Right ventricle myocardium inferior (tissue), 1 donor: ENCODE data around the gene CADPS2. TPM values are rescaled to one million over a fixed set of nuclear protein-coding genes. Genes with fewer than 3 reads are reported as not detected.

Experiments
- ATAC-seq: fragments of 200-7000 bp; cut with Tn5 transposase; one replicate; pipeline ENCODE4 v1.9.1; 2020; ENCODE audit warnings: mild to moderate bottlenecking, moderate library complexity
- DNase-seq: peaks from one replicate; pipeline ENCODE4 v3.0.0; 2021; ENCODE audit errors: missing footprints
- intact Hi-C: fragments of 100-400 bp; cut with DNase I; formaldehyde crosslinking; loops from one replicate; pipeline ENCODE4 v1.11.0; 2022
- total RNA-seq: library from RNA; stranded (reverse); fragmentation: NEBNext Ultra II Directional; extraction: Animal tissue kit (Norgen Biotek cat#: 25700); gene quantifications from one replicate; pipeline ENCODE4 v1.2.1, GENCODE V29; 2021
- donor health status: DM: no; HTN: yes; CAD: no; lungs with severe emphysema.

Gene CADPS2
- total RNA-seq, 1 donor from 2014 or later, result 20.8 TPM

DNA sequence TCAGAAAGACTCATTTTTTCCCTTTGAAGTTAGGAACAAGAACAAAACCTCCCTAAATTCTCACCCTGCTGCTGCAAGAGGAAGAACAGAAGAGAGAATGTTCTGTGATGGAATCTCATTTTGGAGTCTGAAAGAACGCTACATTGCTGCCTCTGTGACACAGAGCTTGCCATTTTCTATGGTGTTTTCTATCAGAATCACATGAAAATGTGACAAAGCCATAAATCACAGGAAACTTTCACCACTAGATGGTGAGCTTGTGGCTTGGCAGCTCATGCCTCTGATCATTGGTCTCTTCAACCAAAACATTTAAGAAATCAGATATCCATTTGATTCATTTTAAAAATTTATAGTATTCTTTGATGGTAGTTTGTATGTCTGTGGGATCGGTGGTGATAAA, 82.9 kb downstream of the CADPS2 start:
- intact Hi-C loops, result loop anchor here (2.0 kb wide), 2 partner anchors 83 to 349 kb away; partner anchors contain the start of gene CADPS2
- ATAC-seq (no peak), DNase-seq (no peak)

DNA sequence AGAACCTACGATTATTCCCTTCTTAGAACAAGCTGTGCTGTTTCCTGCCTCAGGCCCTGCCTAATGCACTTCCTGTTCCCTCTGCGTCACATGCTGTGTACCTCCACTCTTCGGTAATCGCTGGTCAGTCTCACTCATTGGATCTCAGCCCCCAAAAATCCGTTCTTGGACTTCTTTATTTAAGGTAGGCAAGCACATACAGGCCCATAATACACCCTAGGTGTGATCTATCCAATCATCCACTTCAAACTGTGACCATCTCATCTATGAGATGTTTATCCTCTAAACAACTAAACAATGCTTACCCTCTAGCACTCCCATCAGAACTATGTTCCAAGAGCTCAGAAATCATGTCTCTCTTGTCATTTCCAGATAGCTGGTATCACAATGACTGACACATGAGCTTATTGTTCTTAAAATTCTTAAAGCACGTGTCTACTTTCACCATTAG, 83.9 kb downstream of the CADPS2 start:
- ATAC-seq (peak; percentile 80), DNase-seq (no peak)
- intact Hi-C loops, result loop anchor here (2.0 kb wide), 2 partner anchors 84 to 350 kb away; partner anchors contain the start of gene CADPS2

DNA sequence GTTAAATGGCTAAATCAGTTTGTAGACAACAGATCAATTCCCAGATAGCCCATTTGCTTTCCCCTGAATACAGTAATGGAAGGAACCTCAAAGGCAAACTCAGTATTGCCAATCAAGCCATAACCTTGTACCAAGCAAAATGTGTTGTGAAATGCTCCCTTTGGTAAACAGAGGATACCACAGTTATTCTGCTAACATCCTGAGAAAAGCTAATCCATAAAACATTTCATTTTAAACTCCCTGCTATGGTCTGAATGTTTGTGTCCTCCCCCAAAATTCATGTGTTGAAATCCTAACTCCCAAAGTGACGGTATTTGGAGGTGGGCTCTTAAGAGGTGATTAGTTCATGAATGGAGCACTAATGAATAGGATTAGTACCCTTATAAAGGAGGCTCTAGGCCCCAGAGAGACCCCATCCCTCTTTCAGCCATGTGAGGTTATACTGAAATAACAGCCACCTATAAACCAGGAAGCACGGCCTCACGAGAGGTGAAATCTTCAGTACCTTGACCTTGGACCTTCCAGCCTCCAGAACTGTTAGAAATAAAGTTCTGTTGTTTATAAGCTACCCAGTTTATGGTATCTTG, 94.2 kb downstream of the CADPS2 start:
- intact Hi-C loops, result no loop called here
- ATAC-seq (no peak), DNase-seq (no peak)

DNA sequence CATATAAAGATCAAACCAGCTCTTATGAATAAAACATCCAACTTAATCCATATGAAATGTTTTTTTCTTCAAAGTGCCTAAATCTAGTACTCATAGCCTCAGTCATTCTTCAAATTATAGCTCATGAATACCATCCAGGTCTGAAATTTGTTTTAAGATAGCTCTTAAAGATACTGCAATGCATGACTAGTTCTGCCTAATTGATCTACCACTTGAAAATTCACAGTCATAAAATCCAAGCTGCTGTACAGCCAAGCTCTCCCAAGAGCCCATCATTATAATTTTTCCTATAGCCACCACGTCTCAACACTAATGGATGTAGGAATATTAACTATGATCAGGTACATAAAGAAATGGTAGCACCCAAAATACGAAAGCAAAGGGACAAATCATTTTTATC, 95.7 kb downstream of the CADPS2 start:
- ATAC-seq, result no peak
- DNase-seq, result no peak
- intact Hi-C loops, result no loop called here

DNA sequence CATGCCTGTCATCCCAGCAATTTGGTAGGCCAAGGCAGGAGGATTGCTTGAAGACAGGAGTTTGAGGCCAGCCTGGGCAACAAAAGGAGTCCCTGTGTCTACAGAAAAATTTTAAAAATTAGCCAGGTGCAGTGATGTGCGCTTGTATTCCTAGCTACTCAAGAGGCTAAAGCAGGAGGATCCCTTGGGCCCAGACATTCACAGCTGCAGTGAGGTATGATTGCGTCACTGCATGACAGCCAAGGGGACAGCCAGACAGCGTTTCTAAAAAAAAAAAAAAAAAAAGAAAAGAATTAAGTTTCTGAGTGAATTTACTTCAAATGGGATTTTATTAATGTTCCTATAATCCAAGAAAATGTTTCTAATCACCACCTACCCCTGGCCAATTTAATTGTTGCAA, 96.1 kb downstream of the CADPS2 start:
- intact Hi-C loops, result no loop called here
- no peak for ATAC-seq
- no peak for DNase-seq

DNA sequence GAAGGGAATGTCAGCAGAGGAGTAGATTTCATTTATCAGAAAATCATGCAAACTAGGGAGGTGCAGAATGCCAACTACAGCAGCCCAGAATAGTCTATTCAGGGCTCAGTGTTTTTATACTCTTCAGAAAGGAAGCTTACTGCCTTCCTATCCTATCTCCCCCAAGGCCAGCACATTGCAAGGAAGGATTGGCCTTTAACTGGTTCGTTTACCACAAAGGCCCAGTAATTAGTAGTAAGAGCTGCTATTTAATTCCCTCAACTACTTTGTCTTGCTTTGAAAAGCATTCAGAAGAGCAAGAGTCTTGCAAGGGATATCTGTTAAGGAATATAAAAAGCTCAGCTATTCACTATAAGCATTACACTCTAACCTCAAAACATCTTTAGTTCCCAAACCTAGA, 97.1 kb downstream of the CADPS2 start:
- ATAC-seq (no peak), DNase-seq (no peak)
- intact Hi-C loops, result no loop called here

DNA sequence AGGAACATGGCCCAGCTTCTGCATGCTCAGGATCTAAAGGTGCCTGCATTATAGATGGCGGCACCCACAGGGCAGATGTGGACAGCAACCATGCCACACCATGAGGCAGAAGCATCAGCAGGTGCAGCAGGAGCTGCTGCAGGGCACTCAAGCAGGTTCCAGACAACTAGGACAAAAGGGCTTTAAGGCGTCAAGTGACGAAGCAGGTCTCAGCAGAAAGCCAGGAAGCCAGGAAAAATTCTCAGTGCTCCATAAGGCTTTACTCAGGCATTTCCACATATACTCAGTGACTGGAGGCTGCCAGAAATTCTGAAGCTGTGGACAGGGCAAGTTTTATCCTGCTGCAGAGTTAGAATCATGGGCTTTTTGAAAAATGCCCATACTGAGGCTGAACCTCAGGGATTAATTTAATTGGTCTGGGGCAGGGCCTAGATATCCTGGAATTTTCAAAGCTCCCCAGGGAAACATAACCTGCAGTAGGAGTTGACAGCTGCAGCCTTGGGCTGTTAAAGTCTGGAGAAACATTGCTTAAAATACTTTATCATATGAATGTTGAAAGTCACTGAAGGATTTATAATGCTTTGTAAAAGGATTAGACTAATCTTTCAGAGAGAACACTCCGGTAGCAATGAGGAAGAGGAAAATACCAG, 115.4 kb downstream of the CADPS2 start:
- no peak for ATAC-seq
- intact Hi-C loops, result no loop called here

DNA sequence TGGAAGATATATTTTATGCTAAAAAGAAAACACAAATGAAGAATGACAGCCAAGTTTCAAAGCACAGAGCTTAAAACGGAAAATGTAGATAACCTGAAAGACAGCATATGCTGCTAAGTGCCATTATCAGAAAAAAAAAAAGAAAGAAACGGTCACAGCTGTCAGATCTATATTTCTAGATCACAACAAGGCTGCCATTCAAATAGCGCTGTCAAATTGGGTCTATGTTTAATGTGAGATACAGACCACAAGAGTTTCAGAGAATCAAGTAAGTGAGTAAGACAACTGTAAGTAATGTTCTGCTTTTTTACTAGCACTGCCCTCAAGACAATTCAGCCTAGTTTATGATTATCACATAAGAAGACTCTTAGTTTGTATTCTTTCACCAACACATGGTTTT, 117.4 kb downstream of the CADPS2 start:
- DNase-seq (no peak), ATAC-seq (no peak)
- intact Hi-C loops, result no loop called here

More for the DNA sequence above, 115.4 kb downstream of the CADPS2 start:
- DNase-seq, result no peak

DNA sequence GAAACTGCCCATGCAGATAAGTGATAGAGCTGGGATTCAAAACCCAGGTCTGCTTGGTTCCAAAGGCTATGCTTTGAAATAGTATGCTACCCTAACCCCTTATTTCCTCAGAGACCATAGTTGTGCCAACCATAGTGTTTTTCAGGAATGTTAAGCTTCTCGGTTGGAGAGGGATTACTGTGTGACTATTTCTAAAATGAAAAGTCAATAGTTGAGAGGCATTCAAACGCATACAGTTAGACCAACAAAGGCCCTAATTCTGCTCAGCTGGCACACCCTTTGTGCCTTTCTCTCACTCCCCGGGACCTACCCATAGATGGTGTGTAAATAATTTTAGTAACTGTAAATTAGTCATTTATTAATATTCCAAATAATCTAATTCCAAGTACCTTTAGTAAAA, 118.9 kb downstream of the CADPS2 start:
- intact Hi-C loops, result no loop called here
- DNase-seq (no peak), ATAC-seq (no peak)

DNA sequence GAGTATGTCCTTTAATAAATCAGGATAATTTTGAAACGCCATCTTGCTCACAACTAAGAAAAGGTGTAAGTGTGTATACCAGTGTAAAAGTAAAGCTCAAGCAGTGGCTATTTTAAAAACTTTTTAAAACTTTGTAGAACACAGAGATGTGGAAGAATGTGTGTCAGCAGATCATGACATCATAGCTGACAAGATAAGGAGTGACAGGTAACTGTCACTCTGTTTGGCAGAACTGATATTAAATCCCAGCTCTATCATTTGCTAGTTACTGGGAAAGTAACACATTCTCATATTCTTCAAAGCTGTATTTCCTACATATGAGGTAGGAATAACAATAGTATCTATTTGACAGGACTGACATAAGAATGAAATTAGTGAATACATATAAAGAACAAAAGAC, 119.7 kb downstream of the CADPS2 start:
- no peak for DNase-seq
- intact Hi-C loops, result no loop called here
- ATAC-seq, result no peak

DNA sequence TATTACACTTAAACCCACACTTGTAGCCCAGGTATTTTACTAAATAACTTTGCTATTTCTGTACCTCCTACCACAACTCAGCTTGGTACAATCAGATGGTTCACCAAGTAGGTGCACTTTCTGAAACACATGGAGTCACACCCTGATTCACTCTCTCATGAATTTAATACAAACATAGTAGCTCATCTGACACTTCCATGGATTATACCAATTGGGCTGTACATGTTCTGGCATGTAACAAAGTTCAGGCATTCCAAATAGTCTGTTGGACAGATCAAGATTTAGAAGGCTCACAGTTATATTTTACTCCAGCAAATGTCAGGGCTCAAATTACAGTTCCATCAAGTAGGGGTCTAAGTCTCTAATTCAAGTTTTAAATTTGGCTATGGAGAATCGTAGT, 121.4 kb downstream of the CADPS2 start:
- intact Hi-C loops, result no loop called here
- DNase-seq, result no peak
- no peak for ATAC-seq

DNA sequence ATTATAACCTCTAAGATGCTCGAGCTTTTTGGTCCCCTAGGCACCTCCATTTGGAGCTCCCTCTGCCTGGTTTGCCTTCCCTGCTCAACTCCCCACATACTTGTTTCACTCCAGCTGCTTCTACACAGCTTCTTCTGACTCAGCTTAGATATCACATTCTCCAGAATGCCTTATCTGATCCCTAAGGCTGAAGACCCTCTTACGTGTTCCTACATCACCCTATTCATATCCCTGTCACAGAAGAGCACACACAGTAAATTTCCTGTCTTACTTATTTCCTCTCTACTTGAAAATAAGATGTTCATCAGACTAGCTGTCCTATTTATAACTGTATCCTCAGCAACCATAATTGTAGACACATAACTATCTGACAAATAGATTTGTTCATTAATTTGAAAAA, 122.2 kb downstream of the CADPS2 start:
- ATAC-seq, result no peak
- no peak for DNase-seq
- intact Hi-C loops, result no loop called here

DNA sequence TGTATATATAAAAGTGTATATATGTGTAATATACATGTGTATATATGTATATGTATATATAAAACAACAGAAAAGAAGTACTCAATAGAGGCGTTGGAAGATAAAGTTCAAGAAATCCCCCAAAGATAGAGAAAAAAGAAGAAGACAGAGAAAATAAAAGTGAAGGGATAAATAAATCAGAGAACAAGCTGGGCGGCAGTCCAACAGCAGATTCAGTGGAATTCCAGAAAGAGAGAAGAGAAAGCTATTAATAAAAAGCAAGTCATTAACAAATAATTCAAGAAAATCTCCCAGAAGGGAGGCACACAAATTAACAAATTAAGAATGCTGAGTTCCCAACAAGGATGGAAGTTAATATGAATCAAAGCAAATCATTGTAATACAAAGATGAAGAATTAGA, 124.2 kb downstream of the CADPS2 start:
- ATAC-seq (no peak), DNase-seq (no peak)
- intact Hi-C loops, result no loop called here

DNA sequence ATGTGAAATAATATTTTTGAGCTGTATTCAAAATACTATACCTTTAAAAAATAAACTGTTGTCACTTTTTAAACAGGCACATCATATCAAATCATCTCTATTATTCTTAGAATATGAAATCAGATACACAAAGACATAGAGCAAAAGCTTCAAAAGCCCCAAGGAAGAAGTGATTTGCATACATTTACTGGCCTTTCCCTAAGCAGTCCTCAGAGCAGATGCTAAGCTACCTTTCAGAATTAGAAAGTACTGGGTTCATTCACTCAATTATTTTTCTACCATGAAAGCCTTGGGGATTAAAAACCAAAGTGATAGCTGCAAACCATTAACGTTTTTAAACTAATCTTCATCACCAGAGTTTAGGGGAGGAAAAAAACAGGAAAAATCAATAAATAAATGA, 127.8 kb downstream of the CADPS2 start:
- ATAC-seq (no peak), DNase-seq (no peak)
- intact Hi-C loops, result no loop called here

DNA sequence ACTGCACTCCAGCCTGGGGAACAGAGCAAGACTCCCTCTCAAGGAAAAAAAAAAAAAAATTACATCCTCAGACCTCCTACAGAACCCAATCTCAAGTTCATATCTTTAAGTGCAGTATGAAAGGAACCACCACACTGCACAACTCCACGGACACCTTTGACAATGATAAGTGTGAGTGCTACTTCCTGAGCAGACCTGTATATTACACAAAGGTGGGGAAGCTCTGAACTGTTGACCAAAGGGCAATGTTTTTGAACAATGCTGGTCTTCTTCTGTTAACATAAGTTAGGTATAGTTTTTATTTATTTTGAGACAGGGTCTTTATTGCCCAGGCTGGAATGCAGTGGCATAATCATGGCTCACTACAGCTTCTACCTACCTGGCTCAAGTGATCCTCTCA, 129.4 kb downstream of the CADPS2 start:
- DNase-seq (no peak), ATAC-seq (no peak)
- intact Hi-C loops, result no loop called here

DNA sequence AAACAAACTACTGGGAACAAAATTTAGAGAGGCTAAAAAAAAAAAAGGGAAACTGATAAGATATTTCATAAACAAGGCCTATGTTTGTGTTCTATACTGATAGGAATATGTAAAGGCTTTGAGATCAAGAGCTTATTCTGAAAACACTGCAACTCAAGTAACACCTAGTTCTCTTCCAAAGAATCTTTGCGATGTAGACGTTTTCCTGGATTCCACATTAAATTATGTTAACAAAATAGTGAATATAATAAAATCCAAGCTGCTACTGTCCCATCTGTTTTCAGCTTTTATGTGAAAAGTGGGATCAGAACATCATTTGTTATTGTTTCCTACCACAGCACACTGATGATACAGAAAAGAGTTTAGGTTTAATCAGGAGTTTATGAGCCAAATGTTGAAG, 130.6 kb downstream of the CADPS2 start:
- DNase-seq, result no peak
- intact Hi-C loops, result no loop called here
- no peak for ATAC-seq

DNA sequence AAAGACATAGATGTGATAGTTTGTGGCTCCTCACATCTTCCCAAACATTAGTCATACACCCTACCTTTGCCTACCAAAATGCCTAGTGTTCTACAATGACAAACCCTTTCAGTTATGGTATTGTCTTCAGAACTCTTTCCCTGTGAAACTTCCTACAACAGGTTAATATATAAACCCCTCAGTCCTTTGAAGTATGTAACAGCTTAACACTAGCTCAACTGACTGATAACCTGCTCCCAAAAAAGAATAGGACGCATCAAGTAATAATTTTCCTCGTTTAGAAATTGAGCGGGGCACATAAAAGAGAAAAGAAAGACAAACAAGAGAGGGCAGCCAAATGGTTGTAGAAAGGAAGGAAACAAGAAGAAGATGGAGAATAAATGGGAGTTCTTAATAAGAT, 133.7 kb downstream of the CADPS2 start:
- no peak for ATAC-seq

DNA sequence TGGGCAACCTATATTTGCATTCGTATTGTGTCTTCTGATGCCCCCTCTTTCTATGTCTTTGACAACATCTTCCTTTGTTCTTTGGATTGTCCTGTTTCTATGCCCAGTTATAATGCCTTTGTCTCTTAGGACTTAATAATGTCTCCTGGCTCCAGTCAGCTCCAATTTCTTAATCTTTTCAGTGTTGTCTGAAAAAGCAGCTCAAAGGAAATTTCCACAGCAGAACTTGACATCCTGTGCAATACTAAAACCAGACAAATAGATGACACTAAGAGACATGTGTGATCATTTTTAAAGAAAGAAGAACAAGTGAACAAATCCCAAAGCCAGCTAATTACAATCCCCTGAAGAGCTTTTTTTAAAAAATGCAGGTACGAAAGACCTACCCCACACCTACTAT, 135.9 kb downstream of the CADPS2 start:
- ATAC-seq (no peak), DNase-seq (no peak)
- intact Hi-C loops, result no loop called here

More for the DNA sequence above, 133.7 kb downstream of the CADPS2 start:
- intact Hi-C loops, result no loop called here
- DNase-seq, result no peak

DNA sequence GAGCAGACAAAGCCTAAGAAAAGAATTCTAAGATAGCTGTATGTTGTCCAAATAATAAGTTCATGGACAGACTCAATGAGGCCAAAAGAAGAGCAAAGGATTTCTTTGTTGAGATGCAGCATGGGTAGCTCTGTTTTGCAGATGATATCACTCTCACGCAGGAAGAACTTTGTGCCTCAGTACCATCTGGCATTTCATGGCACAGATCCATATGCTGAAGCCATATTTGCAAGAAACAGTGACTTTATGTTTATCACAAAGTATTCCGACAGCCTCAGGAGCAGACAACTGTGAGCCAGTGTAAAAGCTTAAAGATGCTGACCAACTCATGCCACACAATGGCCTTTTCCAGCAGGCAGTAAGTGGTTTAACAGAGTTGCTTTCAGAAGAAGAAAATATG, 138.1 kb downstream of the CADPS2 start:
- ATAC-seq (no peak), DNase-seq (no peak)
- intact Hi-C loops, result no loop called here

DNA sequence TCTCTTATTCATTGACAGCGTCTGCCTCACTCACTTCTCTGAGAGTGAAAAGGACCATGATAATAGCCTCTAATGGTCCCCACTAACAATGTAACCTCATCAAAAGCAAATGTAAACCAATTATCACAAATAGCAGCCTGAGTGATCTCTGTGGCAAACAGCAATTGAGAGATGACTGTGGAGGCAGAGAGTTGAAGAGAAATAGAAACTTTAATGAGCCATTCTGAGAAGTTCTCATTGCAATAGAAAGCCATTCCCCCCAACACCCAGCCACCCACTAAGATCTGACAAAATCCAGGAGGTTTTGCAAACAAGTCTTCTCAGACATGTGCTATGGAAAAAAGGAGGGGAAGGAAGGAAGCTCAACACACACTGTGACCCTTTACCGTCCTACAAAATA, 139.3 kb downstream of the CADPS2 start:
- DNase-seq (no peak), ATAC-seq (no peak)
- intact Hi-C loops, result no loop called here

DNA sequence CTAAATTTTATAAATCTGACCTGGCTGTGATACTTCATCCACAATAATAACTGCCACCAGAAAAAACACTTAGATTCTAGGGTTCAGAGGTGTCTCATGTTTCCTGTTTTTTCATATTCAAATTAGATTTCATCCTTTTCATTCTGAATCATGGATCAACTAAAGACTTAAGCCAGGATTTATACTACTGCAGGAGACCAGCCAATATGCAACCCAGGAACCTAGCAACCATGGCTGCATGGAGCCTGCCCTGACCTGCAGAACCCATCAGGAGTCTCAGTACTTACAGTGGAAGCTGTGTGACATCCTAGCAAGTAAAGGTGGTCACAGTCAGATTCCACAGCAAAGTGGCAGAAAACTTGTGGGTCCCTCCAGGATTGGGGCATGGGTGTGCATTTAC, 143.0 kb downstream of the CADPS2 start:
- ATAC-seq, result no peak
- no peak for DNase-seq
- intact Hi-C loops, result no loop called here
